Right cardiac atrium (tissue), 5 donors: ENCODE data around the gene AFMID. TPM values are rescaled to one million over a fixed set of nuclear protein-coding genes. Genes with fewer than 3 reads are reported as not detected.
"Not testable (repeated sequence)": the region's sequence is repeated elsewhere in the genome, so short reads cannot be mapped to it uniquely, and the experiment has no call there.

Experiments
- ATAC-seq, 2 donors: fragments of 200-7000 bp; cut with Tn5 transposase; one replicate each; pipeline versions ENCODE4 v1.8.0 to v1.9.1; 2020; ENCODE audit warnings: moderate library complexity in 2 of 2, mild to moderate bottlenecking in 1 of 2
- DNase-seq, 3 donors: peaks; one replicate each; pipeline ENCODE4 v3.0.0-alpha.2; 2020
- H3K27ac ChIP-seq: one replicate; pipeline ENCODE4 v1.5.1; 2013; ENCODE audit warnings: mild to moderate bottlenecking, low read length, control low read depth, moderate library complexity
- H3K27me3 ChIP-seq: one replicate; pipeline ENCODE4 v1.6.1; 2013; ENCODE audit not compliant: control insufficient read depth, insufficient read depth
- H3K4me1 ChIP-seq: one replicate; pipeline ENCODE4 v1.6.1; 2013; ENCODE audit warnings: low read length; ENCODE audit not compliant: control insufficient read depth, insufficient read depth
- H3K4me3 ChIP-seq: one replicate; pipeline ENCODE4 v1.5.1; 2013; ENCODE audit warnings: low read length, control low read depth
- H3K9me3 ChIP-seq: one replicate; pipeline ENCODE4 v1.6.1; 2013; ENCODE audit warnings: low read length; ENCODE audit not compliant: control insufficient read depth
- WGBS: extraction: QIAGEN DNeasy Blood & Tissue Kit; methylation state at CpG from one replicate; pipeline ENCODE4 v1.1.7; 2013; 5-methylcytosine and 5-hydroxymethylcytosine counted together
- intact Hi-C, 4 donors: fragments of 100-400 bp; cut with DNase I; formaldehyde crosslinking; loops; one replicate each; pipeline versions ENCODE4 v1.11.0 to v1.14.0; 2022 to 2023
- long read RNA-seq, 4 donors: library from polyadenylated mRNA; unstranded; transcript quantifications; one replicate each; pipeline ENCODE4 v2.0.0, GENCODE V29; 2020 to 2021
- polyA plus RNA-seq: library from polyadenylated mRNA; stranded (reverse); fragments of 200-250 nt; gene quantifications from one replicate; pipeline ENCODE4 v1.2.3, GENCODE V29; 2013
- total RNA-seq, 4 donors: library from RNA; stranded (reverse); fragmentation: NEBNext Ultra II Directional; extraction: Animal tissue kit (Norgen Biotek cat#: 25700); gene quantifications; one replicate each; pipeline ENCODE4 v1.2.1, GENCODE V29; 2021
- donor health status: healthy with polysubstance abuse.
- donor health status: DM: no; HTN: yes; CAD: no.
- donor health status: DM: no; HTN: no; CAD: no.
- donor health status: DM: no; HTN: yes; CAD: no; lungs with severe emphysema.
- donor health status: DM: yes; HTN: yes; CAD: no.

AFMID gene
- total RNA-seq (10 to 100 TPM; 17.5 to 53.3 (median 37.2) TPM), polyA plus RNA-seq (30.6 TPM)
- long read RNA-seq, donor 1, partial matches to known transcripts = 0 of 10 reads
- long read RNA-seq, donor 1, other reads (novel, unspliced or antisense) = 9 of 10 reads
- long read RNA-seq, donor 2, partial matches to known transcripts = 0 of 2 reads
- long read RNA-seq, donor 2, other reads (novel, unspliced or antisense) = 0 of 2 reads
- long read RNA-seq, donor 3, partial matches to known transcripts = 0 of 1 reads
- long read RNA-seq, donor 3, other reads (novel, unspliced or antisense) = 1 of 1 reads
- long read RNA-seq, donor 4, partial matches to known transcripts = 0 of 7 reads
- long read RNA-seq, donor 4, other reads (novel, unspliced or antisense) = 7 of 7 reads

GRCh38 chr17:78186692-78187595 is at the start of gene AFMID, which contains the start of gene TK1:
TSS of gene AFMID (plus strand) at chr17:78187362. CDS start at chr17:78187371, 9 bp downstream.
TSS of gene TK1 (minus strand) at chr17:78187052. CDS start at chr17:78186994, 58 bp downstream.
- ATAC-seq = peak; percentile 97 to 98
- intact Hi-C loops = no loop called here
- 4% methylated on average over 57 of the region's 57 CpGs for WGBS
- no peaks in the 10 kb centered on the region for H3K9me3 ChIP-seq
- peak within 1 kb of the TSS; percentile 61 for H3K4me3 ChIP-seq
- peak within 1 kb of the TSS; percentile 50 for H3K27ac ChIP-seq
- no peaks in the 10 kb centered on the region for H3K27me3 ChIP-seq
- DNase-seq = peak; percentile 97 to 99 (median 98)
- H3K4me1 ChIP-seq = no peaks in the 10 kb centered on the region

DNA sequence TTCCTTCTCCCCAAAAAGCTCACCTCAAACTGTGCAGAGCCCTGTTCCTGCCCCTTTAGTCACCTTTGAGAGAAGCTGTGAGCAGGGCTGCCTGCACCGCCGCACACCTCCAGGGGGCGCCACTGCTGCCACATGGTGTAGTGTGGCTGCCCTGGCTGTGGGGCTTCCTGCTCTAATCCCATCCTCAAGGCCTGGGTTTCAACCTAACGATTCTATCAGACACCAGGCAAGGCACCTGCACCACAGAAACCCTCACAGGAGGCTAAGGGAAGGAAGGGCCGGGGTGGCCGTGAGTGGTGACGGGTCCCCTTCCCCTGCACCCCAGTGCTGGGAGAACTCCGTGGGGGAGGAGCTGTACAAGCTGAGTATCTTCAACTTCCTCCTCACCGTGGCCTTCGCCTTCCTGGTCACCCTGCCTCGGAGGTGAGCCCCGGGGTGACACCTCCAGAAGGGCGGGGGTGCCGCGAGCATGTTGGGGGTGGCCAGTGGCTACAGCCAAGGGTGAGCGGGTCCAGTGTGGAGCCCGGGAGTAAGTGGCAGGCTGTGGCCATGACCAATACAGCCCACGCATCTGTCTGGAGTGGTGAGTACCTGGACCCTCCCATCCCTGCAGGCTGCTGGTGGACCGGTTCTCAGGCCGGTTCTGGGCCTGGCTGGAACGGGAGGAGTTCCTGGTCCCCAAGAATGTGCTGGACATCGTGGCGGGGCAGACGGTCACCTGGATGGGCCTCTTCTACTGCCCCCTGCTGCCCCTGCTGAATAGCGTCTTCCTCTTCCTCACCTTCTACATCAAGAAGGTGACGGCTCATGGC is 49.6 kb upstream of the AFMID start:
- Histone ChIP-seq H3K9me3 (no peaks in the 10 kb centered on the region), H3K27me3 (no peaks in the 10 kb centered on the region), H3K4me3 (no peak overlapping the region), H3K27ac (no peak overlapping the region), H3K4me1 (no peaks in the 10 kb centered on the region)
- 64% methylated on average over 26 of the region's 26 CpGs for WGBS
- DNase-seq = peak in 1 of 3 donors; percentile 60
- no peak for ATAC-seq
- intact Hi-C loops = no loop called here

DNA sequence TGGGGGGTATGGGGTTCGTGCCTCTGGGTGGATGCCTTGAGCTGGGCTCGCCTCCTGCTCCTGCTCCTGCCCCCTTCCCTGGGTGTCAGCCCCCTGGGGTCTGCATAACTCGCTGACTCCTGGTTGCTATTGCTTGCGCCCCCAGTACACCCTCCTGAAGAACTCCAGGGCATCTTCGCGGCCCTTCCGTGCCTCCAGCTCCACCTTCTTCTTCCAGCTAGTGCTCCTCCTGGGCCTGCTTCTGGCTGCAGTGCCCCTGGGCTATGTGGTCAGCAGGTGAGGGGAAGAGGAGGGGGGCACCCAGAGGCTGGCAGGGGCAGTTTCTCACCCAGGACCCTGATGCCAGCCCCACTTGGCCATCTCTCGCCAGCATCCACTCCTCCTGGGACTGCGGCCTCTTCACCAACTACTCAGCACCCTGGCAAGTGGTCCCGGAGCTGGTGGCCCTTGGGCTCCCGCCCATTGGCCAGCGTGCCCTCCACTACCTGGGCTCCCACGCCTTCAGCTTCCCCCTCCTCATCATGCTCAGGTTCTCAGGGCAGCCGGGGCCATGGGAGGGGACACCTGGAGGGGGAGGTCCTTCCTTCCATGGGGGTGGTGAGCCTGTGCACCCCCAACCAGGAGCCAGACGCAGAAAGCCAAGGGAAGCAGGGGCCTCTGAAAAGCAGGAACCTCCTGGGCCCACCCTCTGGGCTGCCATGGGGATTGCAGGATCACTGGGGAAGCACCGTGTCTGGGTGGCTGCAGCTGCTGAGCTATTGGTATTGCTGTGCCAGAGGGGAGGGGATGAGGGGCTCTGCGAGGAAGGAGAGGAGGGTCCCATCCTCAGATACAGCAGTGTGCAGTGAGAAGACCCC is 48.7 kb upstream of the AFMID start:
- ATAC-seq = no peak
- Histone ChIP-seq H3K4me1 (no peaks in the 10 kb centered on the region), H3K9me3 (no peaks in the 10 kb centered on the region), H3K4me3 (no peak overlapping the region), H3K27me3 (no peaks in the 10 kb centered on the region), H3K27ac (no peak overlapping the region)
- WGBS = 85% methylated on average over 17 of the region's 17 CpGs
- DNase-seq = no peak
- intact Hi-C loops = no loop called here

GRCh38 chr17:78139861-78140168 is 47.3 kb upstream of the AFMID start:
- 92% methylated on average over 12 of the region's 12 CpGs for WGBS
- H3K4me1 ChIP-seq, H3K27ac ChIP-seq, H3K9me3 ChIP-seq, DNase-seq, intact Hi-C loops, H3K4me3 ChIP-seq, H3K27me3 ChIP-seq, ATAC-seq: not testable (repeated sequence)

DNA sequence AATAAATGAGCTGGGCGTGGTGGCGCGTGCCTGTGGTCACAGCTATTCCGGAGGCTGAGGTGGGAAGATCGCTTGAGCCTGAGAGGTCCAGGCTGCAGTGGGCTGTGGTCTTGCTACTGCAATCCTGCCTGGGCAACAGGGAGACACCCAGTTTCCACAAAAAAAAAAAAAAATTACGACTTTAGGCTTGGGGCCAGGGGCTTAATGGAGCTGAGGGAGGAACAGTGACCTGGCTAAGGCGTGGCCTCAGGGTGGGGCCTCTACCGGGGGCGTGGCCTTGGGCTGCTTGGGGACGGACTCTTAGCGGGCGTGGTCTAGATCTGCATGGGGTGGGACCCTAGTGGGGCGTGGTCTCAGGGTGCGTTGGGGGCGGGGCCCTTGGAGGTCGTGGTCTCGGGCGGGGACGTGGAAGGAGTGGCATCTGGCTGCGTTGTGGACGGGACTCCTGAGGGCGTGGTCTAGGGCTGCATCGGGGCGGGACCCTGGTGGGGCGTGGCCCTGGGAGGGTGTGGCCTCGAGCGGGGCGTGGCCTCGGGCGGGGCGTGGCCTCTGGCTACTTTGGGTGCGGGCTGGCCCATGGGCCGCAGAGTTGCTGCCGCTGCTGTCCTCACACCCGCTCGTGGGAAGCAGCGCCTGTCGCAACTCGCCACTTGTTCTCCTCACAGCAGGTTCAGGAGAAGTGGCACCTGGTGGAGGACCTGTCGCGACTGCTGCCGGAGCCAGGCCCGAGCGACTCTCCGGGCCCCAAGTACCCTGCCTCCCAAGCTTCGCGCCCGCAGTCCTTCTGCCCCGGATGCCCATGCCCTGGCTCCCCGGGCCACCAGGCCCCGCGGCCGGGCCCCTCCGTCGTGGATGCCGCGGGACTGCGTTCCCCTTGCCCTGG is 46.8 kb upstream of the AFMID start:
- no peak overlapping the region for H3K27ac ChIP-seq
- no peak overlapping the region for H3K4me3 ChIP-seq
- ATAC-seq (peak; percentile 84 to 92), DNase-seq (peak; percentile 94 to 97 (median 96))
- H3K9me3 ChIP-seq = no peaks in the 10 kb centered on the region
- H3K4me1 ChIP-seq = peaks cover 14% of the 10 kb centered on the region
- 33% methylated on average over 58 of the region's 58 CpGs for WGBS
- intact Hi-C loops = no loop called here
- no peaks in the 10 kb centered on the region for H3K27me3 ChIP-seq

- intact Hi-C loops = no loop called here
- H3K27ac ChIP-seq = no peak overlapping the region
- no peak overlapping the region for H3K4me3 ChIP-seq
- H3K27me3 ChIP-seq = no peaks in the 10 kb centered on the region
- ATAC-seq = no peak
- H3K4me1 ChIP-seq = peaks cover 15% of the 10 kb centered on the region
- no peaks in the 10 kb centered on the region for H3K9me3 ChIP-seq
- WGBS = 83% methylated on average over 20 of the region's 20 CpGs
- no peak for DNase-seq
These were observed 45.6 kb upstream of the AFMID start for GRCh38 chr17:78141437-78142118.

GRCh38 chr17:78142119-78142861 is 44.9 kb upstream of the AFMID start:
- WGBS = 80% methylated on average over 16 of the region's 16 CpGs
- peaks cover 15% of the 10 kb centered on the region for H3K4me1 ChIP-seq
- H3K27me3 ChIP-seq = no peaks in the 10 kb centered on the region
- DNase-seq (no peak), ATAC-seq (no peak)
- H3K9me3 ChIP-seq = no peaks in the 10 kb centered on the region
- H3K27ac ChIP-seq = no peak overlapping the region
- intact Hi-C loops = no loop called here
- H3K4me3 ChIP-seq = no peak overlapping the region

DNA sequence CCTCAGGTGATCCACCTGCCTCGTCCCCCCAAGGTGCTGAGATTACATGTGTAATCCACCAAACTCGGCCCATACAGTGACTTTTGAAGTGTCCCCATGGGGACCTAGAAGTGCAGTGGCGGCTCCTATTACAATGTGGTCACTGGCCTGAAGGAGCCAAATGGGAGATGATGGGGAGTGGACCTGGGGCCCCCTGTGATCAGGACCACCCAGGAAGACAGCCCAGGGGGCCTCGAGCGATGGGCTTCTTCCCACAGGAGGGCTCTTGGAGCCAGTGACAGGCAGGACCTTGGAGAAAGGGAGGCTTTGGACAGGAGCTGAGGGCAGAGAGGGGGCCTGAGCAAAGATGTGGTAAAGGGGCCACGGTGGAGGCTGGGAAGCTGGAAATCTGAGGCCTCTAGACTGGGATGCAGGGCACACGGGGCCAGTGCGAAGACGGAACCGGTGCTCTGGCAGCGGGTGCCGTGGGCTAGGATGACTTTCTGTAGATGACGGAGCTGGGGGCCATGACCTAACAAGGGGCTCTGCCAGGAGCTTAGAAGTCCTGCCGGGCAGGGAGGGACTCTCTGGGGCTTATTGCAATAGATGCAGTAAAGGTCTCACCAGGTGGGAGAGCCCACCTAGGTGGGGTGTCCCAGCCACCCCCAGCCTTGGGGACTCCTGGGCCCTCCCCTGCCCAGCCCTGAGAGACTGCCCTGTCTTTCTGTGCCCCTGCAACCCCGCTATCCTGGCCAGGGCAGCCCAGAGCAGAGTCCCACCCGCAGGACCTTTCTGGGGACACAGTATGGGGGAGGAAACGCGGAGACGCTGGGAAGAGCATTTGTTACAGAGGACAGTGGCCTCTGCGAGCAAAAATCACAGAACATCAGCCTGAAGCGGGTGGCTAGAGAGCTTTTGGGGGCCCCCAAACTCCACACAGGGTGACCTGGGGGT is 43.7 kb upstream of the AFMID start:
- Histone ChIP-seq H3K4me3 (no peak overlapping the region), H3K9me3 (no peaks in the 10 kb centered on the region), H3K4me1 (peaks cover 15% of the 10 kb centered on the region), H3K27me3 (no peaks in the 10 kb centered on the region), H3K27ac (no peak overlapping the region)
- 90% methylated on average over 21 of the region's 21 CpGs for WGBS
- intact Hi-C loops = no loop called here
- no peak for ATAC-seq
- no peak for DNase-seq
